Measurements from ENCODE around the gene LRCH4.
"Not testable (repeated sequence)": the region's sequence is repeated elsewhere in the genome, so short reads cannot be mapped to it uniquely, and the experiment has no call there.

The LRCH4 gene

DNA sequence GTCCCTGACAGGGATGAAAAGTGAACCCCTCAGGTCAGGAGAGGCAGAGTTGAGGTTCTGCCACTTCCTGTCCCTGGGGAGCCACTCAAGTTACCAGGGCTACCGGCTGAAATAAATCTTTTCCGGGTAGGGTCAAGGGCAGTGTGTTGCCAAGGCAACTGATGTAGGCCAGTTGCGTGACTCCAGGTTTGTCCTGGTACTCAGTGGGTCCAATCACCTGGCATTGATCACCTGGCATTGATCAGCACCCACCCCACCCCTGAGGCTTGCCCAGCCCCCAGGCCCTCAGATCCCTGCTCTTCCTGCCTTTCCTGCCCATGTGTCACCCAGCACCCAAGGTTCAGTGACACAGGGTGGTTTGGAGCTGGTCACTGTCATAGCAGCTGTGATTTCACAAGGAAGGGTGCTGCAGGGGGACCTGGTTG is 18.2 kb downstream of the LRCH4 start:
- DNase-seq (ENCODE audit: low read depth in 2 of 2) = no peak

DNA sequence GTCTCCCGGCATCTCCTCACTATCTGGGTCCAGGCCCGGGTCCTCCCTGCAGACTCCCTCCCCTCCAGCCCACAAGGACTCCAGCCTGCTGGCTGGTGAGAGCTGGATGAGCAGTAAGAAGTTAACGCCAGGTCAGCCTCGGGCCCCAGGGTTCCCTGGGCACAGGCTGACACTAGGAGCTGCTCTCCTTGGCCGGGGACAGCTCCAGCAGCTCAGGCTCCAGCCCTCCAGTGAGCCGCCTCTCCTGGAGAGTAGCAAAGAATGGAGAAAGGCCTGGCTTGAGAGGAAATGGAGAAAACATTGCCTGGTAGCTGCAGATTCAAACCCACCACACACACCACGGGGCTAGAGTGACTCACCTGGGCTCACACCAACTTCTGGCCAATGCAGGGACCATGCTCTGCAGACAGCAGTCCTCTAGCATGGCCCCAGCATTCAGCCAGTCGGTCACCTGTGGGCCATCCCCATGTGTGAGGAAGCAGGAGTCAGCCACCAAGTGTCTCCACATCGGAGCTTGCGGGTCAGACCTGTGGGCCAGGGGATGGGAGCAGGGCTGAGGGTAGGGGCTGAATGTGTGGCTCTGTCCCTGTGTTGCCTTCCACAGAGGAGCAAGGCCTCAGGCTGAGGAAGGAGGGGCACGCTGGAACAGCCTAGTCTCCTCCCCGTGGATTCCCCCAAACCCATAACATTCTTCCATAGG is 18.7 kb downstream of the LRCH4 start:
- DNase-seq (ENCODE audit: low read depth in 2 of 2) = no peak

DNA sequence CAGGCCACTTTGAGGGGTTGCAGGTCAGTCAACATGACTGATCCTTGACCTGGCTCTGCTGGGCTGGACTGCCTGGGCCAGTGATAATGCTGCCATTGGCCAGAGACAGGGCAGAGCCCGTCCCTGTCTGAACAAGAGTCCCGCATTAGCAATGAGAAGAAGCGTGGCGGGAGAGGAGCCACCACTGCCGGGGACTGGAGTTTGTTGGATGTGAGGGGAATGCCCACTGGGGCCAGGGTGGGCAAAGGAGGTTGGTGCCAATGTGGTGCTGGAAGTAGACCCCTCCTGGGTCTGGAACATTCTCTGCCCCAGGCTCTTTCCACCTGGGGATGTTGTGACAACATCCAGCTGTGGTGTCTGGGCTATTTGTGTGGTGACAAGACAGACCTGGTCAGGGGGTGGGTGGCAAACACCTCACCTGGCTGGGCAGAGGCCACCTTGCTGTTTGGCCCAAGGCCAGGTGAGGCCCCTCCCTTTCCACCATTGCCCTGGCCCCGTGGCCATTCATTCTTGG is 19.9 kb downstream of the LRCH4 start:
- DNase-seq (ENCODE audit: low read depth in 2 of 2) = no peak

GRCh38 chr7:100565133-100565571 is 20.8 kb downstream of the LRCH4 start:
- no peak for DNase-seq (ENCODE audit: low read depth in 2 of 2)

- not testable (repeated sequence) for DNase-seq (ENCODE audit: low read depth in 2 of 2)
These were observed 21.5 kb downstream of the LRCH4 start for GRCh38 chr7:100564405-100564804.

DNA sequence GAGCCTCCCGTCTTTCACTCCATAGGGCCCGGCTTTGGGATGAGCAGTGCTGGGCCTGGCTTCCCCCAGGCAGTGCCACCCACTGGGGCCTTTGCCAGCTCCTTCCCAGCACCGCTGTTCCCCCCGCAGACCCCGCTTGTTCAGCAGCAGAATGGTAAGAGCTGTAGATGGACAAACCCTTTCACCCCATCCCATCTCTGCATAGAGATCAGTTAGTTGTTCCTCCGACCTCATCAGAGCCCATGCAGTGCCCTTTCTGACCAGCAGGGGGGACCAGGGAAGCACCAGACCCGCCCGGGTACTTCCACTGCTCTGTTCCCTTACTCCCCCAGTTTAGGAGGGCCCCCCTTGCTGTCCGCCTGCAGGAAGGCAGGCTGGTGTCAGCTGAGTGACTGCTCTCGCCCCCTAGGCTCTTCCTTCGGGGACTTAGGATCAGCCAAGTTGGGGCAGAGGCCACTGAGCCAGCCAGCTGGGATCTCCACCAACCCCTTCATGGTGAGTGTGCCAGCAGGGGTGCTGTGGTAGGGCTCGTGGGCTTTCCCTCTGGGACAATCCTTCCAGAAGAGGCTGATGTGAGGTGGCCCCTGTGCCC is 22.0 kb downstream of the LRCH4 start:
- DNase-seq (ENCODE audit: low read depth in 2 of 2) = peak; percentile 63 to 75

GRCh38 chr7:100563100-100563564 is 22.8 kb downstream of the LRCH4 start:
- DNase-seq (ENCODE audit: low read depth in 2 of 2) = no peak

DNA sequence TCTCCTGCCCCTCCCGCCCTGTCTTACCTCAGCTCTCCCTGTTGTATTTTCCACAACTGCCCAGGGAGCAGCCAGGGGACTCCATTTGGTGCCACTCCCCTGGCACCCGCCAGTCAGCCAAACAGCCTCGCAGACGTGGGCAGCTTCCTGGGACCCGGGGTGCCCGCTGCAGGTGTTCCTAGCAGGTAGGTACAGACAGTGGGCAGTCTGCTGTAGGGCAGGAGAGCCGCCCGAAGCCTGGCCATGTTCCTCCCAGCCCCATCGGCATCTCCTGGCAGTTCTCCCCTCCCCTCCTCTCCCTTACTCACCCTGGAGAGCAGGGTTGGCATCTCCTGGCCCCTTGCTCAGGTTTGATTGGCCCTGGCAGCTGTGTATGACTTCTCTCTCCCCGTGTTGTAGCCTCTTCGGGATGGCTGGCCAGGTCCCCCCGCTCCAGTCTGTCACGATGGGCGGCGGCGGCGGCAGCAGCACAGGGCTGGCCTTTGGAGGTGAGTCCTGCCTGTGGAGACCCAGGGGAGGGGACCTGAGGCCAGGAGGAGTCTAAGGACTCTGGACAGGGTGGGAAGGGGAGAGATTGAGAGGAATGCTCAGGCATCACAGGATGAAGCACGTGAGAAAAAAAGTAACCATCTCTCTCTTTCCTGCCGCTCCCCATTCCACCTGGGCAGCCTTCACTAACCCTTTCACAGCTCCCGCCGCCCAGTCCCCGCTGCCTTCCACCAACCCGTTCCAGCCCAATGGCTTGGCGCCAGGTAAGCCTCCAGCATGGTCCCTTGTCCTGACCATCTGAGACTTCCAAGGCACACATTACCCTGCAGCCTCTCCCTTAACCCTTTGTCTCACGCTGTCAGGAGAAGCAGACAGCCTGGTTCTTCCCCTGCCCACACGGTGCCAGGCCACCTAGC is 23.5 kb downstream of the LRCH4 start:
- DNase-seq (ENCODE audit: low read depth in 2 of 2) = no peak

GRCh38 chr7:100561491-100562194 is 24.3 kb downstream of the LRCH4 start:
- no peak for DNase-seq (ENCODE audit: low read depth in 2 of 2)

- DNase-seq (ENCODE audit: low read depth in 2 of 2) = no peak
These were observed 26.8 kb downstream of the LRCH4 start for GRCh38 chr7:100559127-100559526.

DNA sequence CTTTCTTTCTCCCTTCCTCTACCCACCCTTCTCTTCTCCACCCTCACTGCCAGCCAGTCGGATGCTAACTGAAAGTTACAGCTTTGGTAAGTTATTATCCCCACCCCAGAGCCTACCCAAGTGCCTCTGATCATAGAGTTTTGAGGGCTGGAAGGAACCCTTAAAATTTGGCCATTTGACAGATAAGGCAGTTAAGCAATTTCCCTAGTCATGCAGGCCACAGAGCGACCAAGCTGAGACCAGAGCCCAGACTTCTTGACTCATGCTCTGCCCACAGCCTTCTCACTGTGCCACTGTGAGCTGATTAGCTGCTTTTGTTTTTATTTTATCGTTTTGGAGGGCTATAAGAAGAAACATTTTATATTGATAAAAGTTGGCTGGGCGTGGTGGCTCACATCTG is 29.4 kb downstream of the LRCH4 start:
- DNase-seq (ENCODE audit: low read depth in 2 of 2) = no peak

DNA sequence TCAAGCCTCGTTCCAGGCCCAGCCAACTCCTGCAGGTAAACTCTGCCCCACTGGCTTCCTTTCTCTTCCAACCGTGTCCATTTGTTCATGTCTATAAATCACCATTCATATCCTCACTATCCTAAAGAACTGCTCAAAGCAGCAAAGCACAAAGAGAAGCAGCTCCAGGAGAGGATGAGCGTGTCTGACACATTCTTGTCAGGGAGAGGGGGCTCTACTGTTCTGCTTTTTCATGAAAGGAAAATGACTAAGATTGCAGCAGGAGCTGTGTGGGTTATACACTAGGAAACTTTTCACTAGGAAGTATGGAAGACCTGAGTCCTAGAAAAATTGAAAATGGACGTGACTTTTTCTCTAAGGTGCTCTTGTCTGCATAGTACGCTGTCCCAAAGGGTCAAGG is 30.2 kb downstream of the LRCH4 start:
- no peak for DNase-seq (ENCODE audit: low read depth in 2 of 2)

DNA sequence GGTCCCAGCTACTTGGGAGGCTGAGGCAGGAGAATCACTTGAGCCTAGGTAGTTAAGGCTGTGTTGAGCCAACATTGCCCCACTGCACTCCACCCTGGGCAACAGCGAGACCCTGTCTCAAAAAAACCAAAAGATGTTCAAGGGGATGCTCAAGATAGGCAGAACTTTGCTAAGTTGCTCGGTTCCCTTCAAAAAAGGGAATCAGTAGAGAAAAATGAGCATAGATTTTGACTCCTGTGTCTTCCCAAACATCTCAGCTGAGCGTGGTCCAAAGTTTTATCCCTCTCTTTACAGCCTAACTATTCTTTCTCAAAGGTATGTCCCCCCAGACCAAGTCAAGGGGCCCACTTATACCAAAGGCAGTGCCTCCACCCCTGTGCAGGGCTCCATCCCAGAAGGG is 32.9 kb downstream of the LRCH4 start:
- no peak for DNase-seq (ENCODE audit: low read depth in 2 of 2)

GRCh38 chr7:100552532-100552931 is 33.4 kb downstream of the LRCH4 start:
- DNase-seq (ENCODE audit: low read depth in 2 of 2) = no peak

DNA sequence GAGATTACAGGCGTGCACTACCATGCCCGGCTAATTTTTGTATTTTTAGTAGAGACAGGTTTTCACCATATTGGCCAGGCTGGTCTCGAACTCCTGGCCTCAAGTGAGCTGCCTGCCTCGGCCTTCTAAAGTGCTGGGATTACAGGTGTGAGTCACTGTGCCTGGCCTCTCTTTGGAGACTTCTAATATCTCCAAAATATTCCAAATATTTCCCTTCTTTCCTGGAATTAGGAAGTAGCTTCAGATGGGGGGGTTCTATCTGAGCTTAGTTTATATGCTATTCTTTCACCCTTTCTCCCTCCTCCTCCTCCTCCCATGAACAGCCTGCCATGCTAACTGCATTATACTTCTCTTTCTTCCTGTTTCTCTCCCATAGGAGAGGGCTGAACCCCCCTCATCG is 37.5 kb downstream of the LRCH4 start:
- DNase-seq (ENCODE audit: low read depth in 2 of 2) = not testable (repeated sequence)

- no peak for DNase-seq (ENCODE audit: low read depth in 2 of 2)
These were observed 38.1 kb downstream of the LRCH4 start for GRCh38 chr7:100547872-100548271.

- DNase-seq (ENCODE audit: low read depth in 2 of 2) = no peak
These were observed 38.8 kb downstream of the LRCH4 start for GRCh38 chr7:100546926-100547800.

GRCh38 chr7:100546129-100546925 is 39.6 kb downstream of the LRCH4 start:
- DNase-seq (ENCODE audit: low read depth in 2 of 2) = no peak

GRCh38 chr7:100545360-100546128 is 40.4 kb downstream of the LRCH4 start:
- peak in 1 of 2 donors; percentile 53 for DNase-seq (ENCODE audit: low read depth in 2 of 2)
